Transverse colon (tissue), 4 donors: ENCODE results near the gene CHD2.

Source experiments
- CTCF ChIP-seq, 5 experiments: fragments of 200-600 bp in 3 of 5; fragments of 450-650 bp in 2 of 5; sonication (generic) in 3 of 5; IDR thresholded peaks; 1 replicate in 2 of 5; 2 replicates in 3 of 5; pipeline ENCODE4 v1.5.1; 2016 to 2017; ENCODE audit warnings: antibody characterized with exemption in 5 of 5, inconsistent platforms in 3 of 5, mild to moderate bottlenecking in 2 of 5, moderate library complexity in 1 of 5
- POLR2A ChIP-seq: fragments of 450-650 bp; IDR thresholded peaks from one replicate; pipeline ENCODE4 v1.6.1; 2016; ENCODE audit warnings: antibody characterized with exemption, mild to moderate bottlenecking, moderate library complexity
- POLR2AphosphoS5 ChIP-seq, 3 donors: sonication (generic); formaldehyde crosslinking; IDR thresholded peaks; one replicate each; pipeline ENCODE4 v1.6.1; 2016; ENCODE audit warnings: antibody characterized with exemption in 3 of 3

GRCh38 chr15:93026380-93026817 is 126.3 kb downstream of the CHD2 start:
- TF ChIP-seq CTCF (IDR thresholded peaks at IDR 0.05) (no peak), POLR2A (no peak), POLR2AphosphoS5 (IDR thresholded peaks at IDR 0.05) (no peak)
